Ovary (tissue), 9 donors: ENCODE data around the gene PPM1J. TPM values are rescaled to one million over a fixed set of nuclear protein-coding genes. Genes with fewer than 3 reads are reported as not detected.

Experiments
- DNase-seq, 5 donors: peaks; one replicate each; pipeline ENCODE4 v3.0.0-alpha.2; 2019 to 2020
- H3K27ac ChIP-seq, 2 donors: fragments of 200-600 bp; one replicate each; pipeline versions ENCODE4 v1.5.1 to v1.8.0; 2019 to 2022
- H3K27me3 ChIP-seq: fragments of 200-600 bp; one replicate; pipeline ENCODE4 v1.8.0; 2022
- H3K36me3 ChIP-seq: fragments of 200-600 bp; sonication (generic); one replicate; pipeline ENCODE4 v1.5.1; 2019
- H3K4me1 ChIP-seq: one replicate; pipeline ENCODE4 v1.8.1; 2013; ENCODE audit warnings: mild to moderate bottlenecking, moderate library complexity; ENCODE audit not compliant: insufficient read depth
- H3K4me3 ChIP-seq: fragments of 200-600 bp; sonication (generic); one replicate; pipeline ENCODE4 v1.5.1; 2017
- H3K9me3 ChIP-seq, 2 donors: fragments of 200-600 bp in 1 of 2; sonication (generic) in 1 of 2; one replicate each; pipeline versions ENCODE4 v1.5.1 to v1.8.1; 2013 to 2019; ENCODE audit warnings: mild to moderate bottlenecking in 1 of 2, moderate library complexity in 1 of 2
- EP300 ChIP-seq: sonication (generic); formaldehyde crosslinking; IDR thresholded peaks from one replicate; pipeline ENCODE4 v1.6.1; 2017; ENCODE audit warnings: antibody characterized with exemption
- POLR2A ChIP-seq: fragments of 450-650 bp; IDR thresholded peaks from one replicate; pipeline ENCODE4 v1.6.1; 2017; ENCODE audit warnings: antibody characterized with exemption, mild to moderate bottlenecking, moderate library complexity
- WGBS, 3 donors: extraction: QIAGEN DNeasy Blood & Tissue Kit in 1 of 3; methylation state at CpG; one replicate each; pipeline versions ENCODE4 v1.1.5 to v1.1.7; 2013 to 2017; 5-methylcytosine and 5-hydroxymethylcytosine counted together
- intact Hi-C, 4 donors: fragments of 100-400 bp; cut with DNase I; formaldehyde crosslinking; loops; one replicate each; pipeline versions ENCODE4 v1.11.0 to v1.15.1; 2022 to 2023
- polyA plus RNA-seq, 2 donors: library from polyadenylated mRNA; stranded (reverse); fragments of 200-250 nt in 1 of 2; fragments of 350-450 nt in 1 of 2; fragmentation: Illumina TruSeq in 1 of 2; extraction: RNeasy Lipid Tissue Mini Kit (QIAGEN cat#74804) in 1 of 2; gene quantifications; one replicate each; pipeline ENCODE4 v1.2.3, GENCODE V29; 2013 to 2014
- total RNA-seq, 7 donors: library from RNA; depleted of rRNA in 2 of 7; stranded (reverse); fragments of >200 nt in 2 of 7; fragmentation: NEBNext Ultra II Directional in 3 of 7; extraction: Animal tissue kit (Norgen Biotek cat#: 25700) in 3 of 7; gene quantifications; one replicate each; pipeline versions ENCODE4 v1.1.0 to v1.2.4, GENCODE V29; 2016 to 2023
- TF ChIP-seq, protein P1 (sequence below), 3 donors: fragments of 450-650 bp in 2 of 3; fragments of 200-600 bp in 1 of 3; IDR thresholded peaks; one replicate each; pipeline versions ENCODE4 v1.5.1 to v1.8.0; 2016 to 2022; ENCODE audit warnings: antibody characterized with exemption in 3 of 3, mild to moderate bottlenecking in 1 of 3
- donor health status: DM: no; HTN: no; CAD: no; lungs with moderate emphysema.
- donor health status: DM: no; HTN: no; CAD: no.
- donor health status: Bipolar disorder and iron deficiency.
- donor health status: DM: yes; HTN: yes; CAD: no.
- donor health status: DM: no; HTN: no; CAD: no.
- donor health status: DM: yes; HTN: yes; CAD: no.

The PPM1J gene
- total and polyA plus RNA-seq, 9 donors: 0.78 to 6.3 (median 2.8) TPM

DNA sequence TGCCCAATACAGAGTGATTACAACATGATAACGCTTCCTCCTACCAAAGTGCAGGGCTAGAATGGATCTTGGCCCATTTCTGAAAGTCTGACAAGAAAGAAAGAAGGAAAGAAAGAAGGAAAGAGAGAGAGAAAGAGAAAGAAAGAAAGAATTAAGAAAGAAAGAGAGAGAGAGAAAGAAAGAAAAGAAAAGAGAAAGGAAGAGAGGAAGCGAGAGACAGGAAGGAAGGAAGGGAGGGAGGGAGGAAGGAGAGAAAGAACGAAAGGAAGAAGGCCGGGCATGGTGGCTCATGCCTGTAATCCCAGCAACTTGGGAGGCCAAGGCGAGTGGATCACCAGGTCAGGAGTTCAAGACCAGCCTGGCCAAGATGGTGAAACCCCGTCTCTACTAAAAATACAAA lies 44.1 kb upstream of the PPM1J start:
- H3K4me3 ChIP-seq: no peak overlapping the region
- H3K27me3 ChIP-seq: no peaks in the 10 kb centered on the region
- intact Hi-C loops: no loop called here
- no peak for DNase-seq
- TF ChIP-seq POLR2A (no peak), EP300 (no peak)
- TF ChIP-seq, protein P1, sequence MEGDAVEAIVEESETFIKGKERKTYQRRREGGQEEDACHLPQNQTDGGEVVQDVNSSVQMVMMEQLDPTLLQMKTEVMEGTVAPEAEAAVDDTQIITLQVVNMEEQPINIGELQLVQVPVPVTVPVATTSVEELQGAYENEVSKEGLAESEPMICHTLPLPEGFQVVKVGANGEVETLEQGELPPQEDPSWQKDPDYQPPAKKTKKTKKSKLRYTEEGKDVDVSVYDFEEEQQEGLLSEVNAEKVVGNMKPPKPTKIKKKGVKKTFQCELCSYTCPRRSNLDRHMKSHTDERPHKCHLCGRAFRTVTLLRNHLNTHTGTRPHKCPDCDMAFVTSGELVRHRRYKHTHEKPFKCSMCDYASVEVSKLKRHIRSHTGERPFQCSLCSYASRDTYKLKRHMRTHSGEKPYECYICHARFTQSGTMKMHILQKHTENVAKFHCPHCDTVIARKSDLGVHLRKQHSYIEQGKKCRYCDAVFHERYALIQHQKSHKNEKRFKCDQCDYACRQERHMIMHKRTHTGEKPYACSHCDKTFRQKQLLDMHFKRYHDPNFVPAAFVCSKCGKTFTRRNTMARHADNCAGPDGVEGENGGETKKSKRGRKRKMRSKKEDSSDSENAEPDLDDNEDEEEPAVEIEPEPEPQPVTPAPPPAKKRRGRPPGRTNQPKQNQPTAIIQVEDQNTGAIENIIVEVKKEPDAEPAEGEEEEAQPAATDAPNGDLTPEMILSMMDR (IDR thresholded peaks at IDR 0.05): no peak
- H3K4me1 ChIP-seq: no peaks in the 10 kb centered on the region
- H3K36me3 ChIP-seq: no peaks in the 10 kb centered on the region
- no peak overlapping the region for H3K27ac ChIP-seq
- no peaks in the 10 kb centered on the region for H3K9me3 ChIP-seq
- WGBS, 3 donors: 76 to 88% (median 83%) methylated on average over 6 of the region's 6 CpGs

DNA sequence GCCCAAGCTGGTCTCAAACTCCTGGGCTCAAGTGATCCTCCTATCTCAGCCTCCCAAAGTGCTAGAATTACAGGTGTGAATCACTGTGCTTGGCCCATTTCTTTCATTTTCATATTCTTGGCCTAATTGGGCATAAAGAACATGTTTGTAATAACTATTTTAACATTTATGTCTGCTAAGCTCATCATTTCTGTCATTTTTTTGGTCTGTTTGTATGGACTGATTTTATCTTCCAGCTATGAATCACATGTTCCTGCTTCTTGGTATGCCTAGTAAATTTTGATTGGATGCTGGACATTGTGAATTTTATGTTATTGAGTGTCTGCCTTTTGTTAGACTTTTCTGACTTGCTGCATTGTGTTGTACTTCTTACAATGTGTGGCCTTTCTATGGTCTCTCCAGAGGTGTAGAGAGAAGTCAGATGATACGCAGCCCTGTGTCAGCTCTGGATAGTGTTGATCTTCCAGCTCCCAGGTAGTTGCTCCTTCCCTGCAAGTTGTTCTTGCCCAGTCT lies 39.0 kb upstream of the PPM1J start:
- no peaks in the 10 kb centered on the region for H3K27me3 ChIP-seq
- no peaks in the 10 kb centered on the region for H3K9me3 ChIP-seq
- 0 to 94% (median 56%) methylated on average over 1 of the region's 1 CpG for WGBS, 3 donors
- H3K36me3 ChIP-seq: no peaks in the 10 kb centered on the region
- H3K27ac ChIP-seq: no peak overlapping the region
- TF ChIP-seq, protein P1 (IDR thresholded peaks at IDR 0.05): no peak
- no peak for TF ChIP-seq POLR2A
- no peak for TF ChIP-seq EP300
- DNase-seq: no peak
- no peaks in the 10 kb centered on the region for H3K4me1 ChIP-seq
- intact Hi-C loops: no loop called here
- no peak overlapping the region for H3K4me3 ChIP-seq

DNA sequence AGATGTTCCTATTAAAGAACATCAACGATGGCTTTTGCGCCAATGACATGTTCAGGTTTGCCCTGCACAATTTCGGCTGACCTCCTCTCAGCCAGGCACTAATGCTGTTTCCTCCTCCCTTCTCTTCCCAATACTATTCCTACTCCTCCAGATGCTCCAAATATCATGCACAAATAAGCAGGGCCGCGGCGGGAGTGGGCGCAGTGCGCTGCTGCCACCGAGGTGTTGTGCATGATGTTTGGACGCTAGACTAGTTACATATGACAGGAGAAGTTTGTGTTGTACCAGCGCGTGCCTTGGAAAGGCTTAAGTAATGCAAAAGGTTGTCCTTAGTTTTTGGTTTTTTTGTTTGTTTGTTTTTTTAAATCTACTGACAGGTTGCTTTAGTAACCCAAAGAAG lies 33.3 kb upstream of the PPM1J start:
- 76 to 88% (median 77%) methylated on average over 12 of the region's 12 CpGs for WGBS, 3 donors
- H3K27ac ChIP-seq: no peak overlapping the region
- DNase-seq: no peak
- H3K4me3 ChIP-seq: no peak overlapping the region
- H3K9me3 ChIP-seq: peaks cover 0 to 5% of the 10 kb centered on the region in 2 donors
- H3K27me3 ChIP-seq: no peaks in the 10 kb centered on the region
- TF ChIP-seq EP300 (no peak), POLR2A (no peak)
- TF ChIP-seq, protein P1 (IDR thresholded peaks at IDR 0.05): no peak
- H3K36me3 ChIP-seq: no peaks in the 10 kb centered on the region
- intact Hi-C loops: no loop called here
- H3K4me1 ChIP-seq: no peaks in the 10 kb centered on the region

DNA sequence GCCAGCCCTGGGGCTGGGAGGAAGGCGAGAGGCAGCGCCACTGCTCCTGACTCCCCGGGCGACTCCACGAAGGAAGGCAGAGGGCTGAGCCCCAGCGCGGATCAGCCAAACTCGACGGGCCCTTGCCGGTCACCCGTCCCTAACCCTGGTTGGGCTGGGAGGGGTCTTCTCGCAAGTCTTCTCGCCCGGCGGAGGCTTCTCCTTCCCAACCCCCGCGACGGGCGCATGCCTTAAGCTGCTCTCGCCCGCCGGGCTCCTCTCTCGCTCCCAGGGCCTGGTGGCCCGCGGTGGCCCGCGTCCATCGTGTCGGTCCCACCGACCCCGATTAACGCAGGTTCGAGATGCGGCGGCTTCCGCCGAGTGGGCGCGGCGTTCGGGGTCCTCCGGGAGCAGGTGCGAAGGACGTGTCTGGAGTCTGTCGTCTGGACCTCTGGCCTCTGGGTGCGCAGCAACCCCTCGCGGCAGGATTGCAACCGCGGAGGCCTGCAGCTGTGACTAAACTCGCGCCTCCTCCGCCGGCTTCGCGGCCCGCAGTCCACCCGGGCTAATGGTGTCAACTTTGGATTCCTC lies 29.0 kb upstream of the PPM1J start:
- no peak overlapping the region for H3K4me3 ChIP-seq
- H3K27me3 ChIP-seq: no peaks in the 10 kb centered on the region
- 2 to 5% (median 3%) methylated on average over 45 to 58 of the region's 58 CpGs for WGBS, 3 donors
- TF ChIP-seq, protein P1 (IDR thresholded peaks at IDR 0.05): no peak
- TF ChIP-seq POLR2A: no peak
- TF ChIP-seq EP300: no peak
- H3K27ac ChIP-seq: no peak overlapping the region
- intact Hi-C loops: no loop called here
- no peaks in the 10 kb centered on the region for H3K36me3 ChIP-seq
- peaks cover 0 to 5% of the 10 kb centered on the region in 2 donors for H3K9me3 ChIP-seq
- no peaks in the 10 kb centered on the region for H3K4me1 ChIP-seq
- DNase-seq: peak in 3 of 5 donors; percentile 26 to 62 (median 37)
